GM18517 (cell line): ENCODE data around the gene CPEB2.

Source experiments
- ATAC-seq: cut with Tn5 transposase; IDR thresholded peaks from one replicate; pipeline ENCODE4 v1.9.1; 2021; ENCODE audit warnings: mild to moderate bottlenecking, moderate library complexity; ENCODE audit not compliant: unreplicated experiment

Gene CPEB2

GRCh38 chr4:15110120-15110571 is 107.9 kb downstream of the CPEB2 start:
- ATAC-seq: no peak

GRCh38 chr4:15116509-15117079 is 114.3 kb downstream of the CPEB2 start:
- no peak for ATAC-seq

- no peak for ATAC-seq
Measured at GRCh38 chr4:15117270-15117946, 115.1 kb downstream of the CPEB2 start.

- no peak for ATAC-seq
Measured at GRCh38 chr4:15118292-15118691, 116.0 kb downstream of the CPEB2 start.
